DOHH2 (cell line): ENCODE measurements around the gene GNPTG.

ENCODE experiments used
- H3F3A ChIP-seq: fragments of 200-600 bp; sonication (generic), shearing (Covaris generic); 2 replicates; pipeline ENCODE4 v1.6.0; 2016; ENCODE audit warnings: antibody characterized with exemption, mild to moderate bottlenecking; ENCODE audit not compliant: control insufficient read depth, insufficient read depth
- H3K27ac ChIP-seq: fragments of 200-600 bp; sonication (generic); 2 replicates; pipeline ENCODE4 v1.5.1; 2014; ENCODE audit warnings: low read depth, mild to moderate bottlenecking, low read length, moderate library complexity
- H3K27me3 ChIP-seq: fragments of 200-600 bp; sonication (generic); 2 replicates; pipeline ENCODE4 v1.6.1; 2014; ENCODE audit warnings: mild to moderate bottlenecking, low read length, mixed read lengths; ENCODE audit not compliant: control insufficient read depth
- H3K36me3 ChIP-seq: fragments of 200-600 bp; sonication (generic); 2 replicates; pipeline ENCODE4 v1.6.1; 2014; ENCODE audit warnings: mild to moderate bottlenecking, low read length, moderate library complexity, mixed read lengths; ENCODE audit not compliant: control insufficient read depth
- H3K4me1 ChIP-seq: fragments of 200-600 bp; sonication (generic); 2 replicates; pipeline ENCODE4 v1.6.1; 2014; ENCODE audit warnings: mild to moderate bottlenecking, low read length, mixed read lengths; ENCODE audit not compliant: control insufficient read depth
- H3K4me2 ChIP-seq: fragments of 200-600 bp; sonication (generic); 2 replicates; pipeline ENCODE4 v1.6.0; 2014; ENCODE audit warnings: mild to moderate bottlenecking, low read length, moderate library complexity
- H3K4me3 ChIP-seq: fragments of 200-600 bp; sonication (generic); 2 replicates; pipeline ENCODE4 v1.5.1; 2014; ENCODE audit warnings: mild to moderate bottlenecking, low read length, mixed read lengths
- H3K79me2 ChIP-seq: fragments of 200-600 bp; sonication (generic); 2 replicates; pipeline ENCODE4 v1.6.1; 2014; ENCODE audit warnings: mild to moderate bottlenecking, low read length, mixed read lengths; ENCODE audit not compliant: control insufficient read depth
- H3K9me2 ChIP-seq: fragments of 200-600 bp; sonication (generic); replicated peaks from 2 replicates; pipeline ENCODE4 v1.6.1; 2014; ENCODE audit warnings: mild to moderate bottlenecking, low read length, mixed read lengths; ENCODE audit not compliant: control insufficient read depth
- H3K9me3 ChIP-seq: fragments of 200-600 bp; sonication (generic); 2 replicates; pipeline ENCODE4 v1.6.1; 2014; ENCODE audit warnings: antibody characterized with exemption, low read length, mixed read lengths; ENCODE audit not compliant: control insufficient read depth, insufficient read depth
- H4K20me1 ChIP-seq: fragments of 200-600 bp; sonication (generic); 2 replicates; pipeline ENCODE4 v1.6.0; 2014; ENCODE audit warnings: low read depth, mild to moderate bottlenecking, antibody characterized with exemption, low read length, moderate library complexity; ENCODE audit not compliant: control insufficient read depth, insufficient read depth
- CTCF ChIP-seq: fragments of 200-600 bp; sonication (generic); IDR thresholded peaks from one replicate; pipeline ENCODE4 v1.5.1; 2014; ENCODE audit warnings: antibody characterized with exemption, mild to moderate bottlenecking, low read depth, low read length; ENCODE audit not compliant: poor library complexity, severe bottlenecking
- EZH2phosphoT487 ChIP-seq: fragments of 200-600 bp; sonication (generic); IDR thresholded peaks from 2 replicates; pipeline ENCODE4 v1.6.1; 2017; ENCODE audit warnings: borderline replicate concordance, mild to moderate bottlenecking, antibody characterized with exemption, low read length, moderate library complexity, mixed read lengths

Gene GNPTG

GRCh38 chr16:1351215-1351581 is 533 bp upstream of the GNPTG start:
- Histone ChIP-seq H3K79me2 (peaks cover 55% of the 10 kb centered on the region), H4K20me1 (no peaks in the 10 kb centered on the region), H3K27ac (no peak overlapping the region)

GRCh38 chr16:1354815-1355540 is 3.2 kb downstream of the GNPTG start:
- TF ChIP-seq CTCF: no peak
- no peak for TF ChIP-seq EZH2phosphoT487
- no peaks in the 10 kb centered on the region for H3K27me3 ChIP-seq
- no peak overlapping the region for H3K4me3 ChIP-seq
- H3K4me1 ChIP-seq: peaks cover 13% of the 10 kb centered on the region
- no peaks in the 10 kb centered on the region for H3K9me3 ChIP-seq
- H3K27ac ChIP-seq: no peak overlapping the region
- no peak overlapping the region for H3K4me2 ChIP-seq
- H3F3A ChIP-seq: no peaks in the 10 kb centered on the region
- H3K36me3 ChIP-seq: no peaks in the 10 kb centered on the region; the same call in 1 of the 2 replicates
- H3K9me2 ChIP-seq: no peaks in the 10 kb centered on the region
- H4K20me1 ChIP-seq: no peaks in the 10 kb centered on the region
- peaks cover 73% of the 10 kb centered on the region for H3K79me2 ChIP-seq

More at GRCh38 chr16:1351215-1351581, 533 bp upstream of the GNPTG start:
- Histone ChIP-seq H3F3A (no peaks in the 10 kb centered on the region), H3K9me3 (no peaks in the 10 kb centered on the region), H3K27me3 (no peaks in the 10 kb centered on the region), H3K4me2 (peak overlapping the region; percentile 99), H3K9me2 (no peaks in the 10 kb centered on the region), H3K36me3 (peaks cover 13% of the 10 kb centered on the region; the same call in 1 of the 2 replicates), H3K4me1 (peaks cover 13% of the 10 kb centered on the region), H3K4me3 (peak overlapping the region; percentile 84)
- no peak for TF ChIP-seq EZH2phosphoT487
- TF ChIP-seq CTCF: no peak

- no peak overlapping the region for H3K27ac ChIP-seq
- no peak overlapping the region for H3K4me2 ChIP-seq
- H3K4me3 ChIP-seq: no peak overlapping the region
- no peak for TF ChIP-seq CTCF
- no peak for TF ChIP-seq EZH2phosphoT487
- no peaks in the 10 kb centered on the region for H3K36me3 ChIP-seq
- no peaks in the 10 kb centered on the region for H3K9me3 ChIP-seq
- H3K4me1 ChIP-seq: peaks cover 11% of the 10 kb centered on the region
- no peaks in the 10 kb centered on the region for H3F3A ChIP-seq
- no peaks in the 10 kb centered on the region for H3K9me2 ChIP-seq
- no peaks in the 10 kb centered on the region for H4K20me1 ChIP-seq
- no peaks in the 10 kb centered on the region for H3K27me3 ChIP-seq
- peaks cover 73% of the 10 kb centered on the region for H3K79me2 ChIP-seq
These were observed 3.9 kb downstream of the GNPTG start for GRCh38 chr16:1355591-1355990.
